Osteocyte (in vitro differentiated cells): ENCODE results near the gene GRIN1. TPM values are rescaled to one million over a fixed set of nuclear protein-coding genes. Genes with fewer than 3 reads are reported as not detected.

Experiments used
- DNase-seq: peaks from one replicate; pipeline ENCODE4 v3.0.0; 2021; ENCODE audit warnings: mixed read lengths; ENCODE audit not compliant: unreplicated experiment; ENCODE audit errors: extremely low spot score
- H3K27ac Mint-ChIP-seq: one replicate; pipeline ENCODE4 v1.8.0; 2021; ENCODE audit warnings: mild to moderate bottlenecking, mixed read lengths; ENCODE audit not compliant: unreplicated experiment
- H3K27me3 Mint-ChIP-seq: one replicate; pipeline ENCODE4 v1.8.0; 2021; ENCODE audit warnings: mixed read lengths; ENCODE audit not compliant: unreplicated experiment
- H3K36me3 Mint-ChIP-seq: one replicate; pipeline ENCODE4 v1.8.0; 2021; ENCODE audit warnings: mixed read lengths; ENCODE audit not compliant: unreplicated experiment
- H3K4me1 Mint-ChIP-seq: one replicate; pipeline ENCODE4 v1.8.0; 2021; ENCODE audit warnings: mixed read lengths; ENCODE audit not compliant: unreplicated experiment
- H3K4me3 Mint-ChIP-seq: one replicate; pipeline ENCODE4 v1.8.0; 2021; ENCODE audit warnings: mild to moderate bottlenecking, moderate library complexity, mixed read lengths; ENCODE audit not compliant: unreplicated experiment
- H3K9me3 Mint-ChIP-seq: one replicate; pipeline ENCODE4 v1.8.0; 2021; ENCODE audit warnings: mixed read lengths; ENCODE audit not compliant: unreplicated experiment
- total RNA-seq: library from RNA; stranded (reverse); gene quantifications from 2 replicates; pipeline ENCODE4 v1.2.1, GENCODE V29; 2021
- TF ChIP-seq, protein P1 (sequence below): fragments of 200-600 bp; sonication (generic); IDR thresholded peaks from 2 replicates; pipeline ENCODE4 v1.5.0; 2021; ENCODE audit warnings: antibody characterized with exemption, mild to moderate bottlenecking, moderate library complexity

Gene GRIN1
- total RNA-seq, 1 donor from 2014 or later, result not detected

DNA sequence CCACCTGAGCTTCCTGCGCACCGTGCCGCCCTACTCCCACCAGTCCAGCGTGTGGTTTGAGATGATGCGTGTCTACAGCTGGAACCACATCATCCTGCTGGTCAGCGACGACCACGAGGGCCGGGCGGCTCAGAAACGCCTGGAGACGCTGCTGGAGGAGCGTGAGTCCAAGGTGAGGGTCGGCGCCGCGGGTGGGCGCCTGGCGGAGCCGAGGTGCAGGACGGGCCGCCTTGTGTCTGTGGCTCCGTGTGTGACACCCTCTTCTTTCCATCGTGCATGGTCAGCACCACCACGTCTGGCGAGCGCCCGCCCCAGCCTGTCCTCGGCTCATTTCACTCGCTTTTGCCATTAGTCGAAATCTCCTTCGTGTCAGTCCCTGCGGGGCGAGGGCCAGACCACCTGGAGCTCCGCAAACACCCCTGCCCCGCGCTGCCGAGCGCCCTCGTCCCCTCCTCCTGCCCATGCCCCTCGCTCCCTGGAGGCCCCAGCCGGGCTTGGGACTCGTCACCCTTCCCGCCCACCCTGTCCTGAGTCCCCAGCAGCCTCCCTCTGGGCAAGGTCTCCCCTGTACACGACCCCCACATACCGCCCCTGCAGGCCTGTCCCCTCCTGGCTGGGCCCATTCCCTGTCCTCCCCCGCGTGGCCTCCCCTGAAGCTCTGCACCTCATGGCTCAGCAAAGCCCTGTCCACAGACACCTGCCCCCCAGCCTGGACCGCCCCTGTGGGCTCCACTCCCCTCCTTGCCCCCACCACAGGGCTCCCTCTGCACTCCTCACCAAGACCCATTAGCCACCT, 7.0 kb downstream of the GRIN1 start:
- Mint-ChIP-seq H3K4me3 (no peak overlapping the region), H3K4me1 (no peaks in the 10 kb centered on the region), H3K27me3 (peaks cover 7% of the 10 kb centered on the region), H3K36me3 (no peaks in the 10 kb centered on the region), H3K9me3 (no peaks in the 10 kb centered on the region), H3K27ac (no peak overlapping the region)
- no peak for DNase-seq
- TF ChIP-seq, protein P1, sequence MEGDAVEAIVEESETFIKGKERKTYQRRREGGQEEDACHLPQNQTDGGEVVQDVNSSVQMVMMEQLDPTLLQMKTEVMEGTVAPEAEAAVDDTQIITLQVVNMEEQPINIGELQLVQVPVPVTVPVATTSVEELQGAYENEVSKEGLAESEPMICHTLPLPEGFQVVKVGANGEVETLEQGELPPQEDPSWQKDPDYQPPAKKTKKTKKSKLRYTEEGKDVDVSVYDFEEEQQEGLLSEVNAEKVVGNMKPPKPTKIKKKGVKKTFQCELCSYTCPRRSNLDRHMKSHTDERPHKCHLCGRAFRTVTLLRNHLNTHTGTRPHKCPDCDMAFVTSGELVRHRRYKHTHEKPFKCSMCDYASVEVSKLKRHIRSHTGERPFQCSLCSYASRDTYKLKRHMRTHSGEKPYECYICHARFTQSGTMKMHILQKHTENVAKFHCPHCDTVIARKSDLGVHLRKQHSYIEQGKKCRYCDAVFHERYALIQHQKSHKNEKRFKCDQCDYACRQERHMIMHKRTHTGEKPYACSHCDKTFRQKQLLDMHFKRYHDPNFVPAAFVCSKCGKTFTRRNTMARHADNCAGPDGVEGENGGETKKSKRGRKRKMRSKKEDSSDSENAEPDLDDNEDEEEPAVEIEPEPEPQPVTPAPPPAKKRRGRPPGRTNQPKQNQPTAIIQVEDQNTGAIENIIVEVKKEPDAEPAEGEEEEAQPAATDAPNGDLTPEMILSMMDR, result no peak

DNA sequence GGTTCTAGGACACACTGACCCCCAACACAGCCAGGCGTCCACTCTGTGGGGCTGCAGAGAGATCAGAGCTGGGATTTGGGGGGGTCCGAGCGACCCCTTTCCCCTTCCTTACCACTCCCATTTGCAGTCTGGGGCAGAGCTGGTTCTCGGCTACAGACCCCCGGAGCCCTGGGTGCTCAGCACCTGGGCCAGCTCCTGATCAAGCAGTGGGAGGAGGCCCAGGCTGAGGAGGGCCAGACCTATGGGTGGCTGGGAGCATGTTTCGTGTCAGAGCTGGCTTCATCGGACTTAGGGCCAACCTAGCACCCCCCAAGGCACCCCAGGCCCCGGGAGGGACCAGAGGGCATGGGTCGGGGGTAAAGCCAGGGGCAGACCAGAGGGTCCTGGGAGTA, 7.6 kb downstream of the GRIN1 start:
- H3K27me3 Mint-ChIP-seq, result peaks cover 7% of the 10 kb centered on the region
- H3K9me3 Mint-ChIP-seq, result no peaks in the 10 kb centered on the region
- TF ChIP-seq, protein P1, result no peak
- DNase-seq, result no peak
- no peak overlapping the region for H3K4me3 Mint-ChIP-seq
- H3K36me3 Mint-ChIP-seq, result no peaks in the 10 kb centered on the region
- H3K4me1 Mint-ChIP-seq, result no peaks in the 10 kb centered on the region
- no peak overlapping the region for H3K27ac Mint-ChIP-seq

DNA sequence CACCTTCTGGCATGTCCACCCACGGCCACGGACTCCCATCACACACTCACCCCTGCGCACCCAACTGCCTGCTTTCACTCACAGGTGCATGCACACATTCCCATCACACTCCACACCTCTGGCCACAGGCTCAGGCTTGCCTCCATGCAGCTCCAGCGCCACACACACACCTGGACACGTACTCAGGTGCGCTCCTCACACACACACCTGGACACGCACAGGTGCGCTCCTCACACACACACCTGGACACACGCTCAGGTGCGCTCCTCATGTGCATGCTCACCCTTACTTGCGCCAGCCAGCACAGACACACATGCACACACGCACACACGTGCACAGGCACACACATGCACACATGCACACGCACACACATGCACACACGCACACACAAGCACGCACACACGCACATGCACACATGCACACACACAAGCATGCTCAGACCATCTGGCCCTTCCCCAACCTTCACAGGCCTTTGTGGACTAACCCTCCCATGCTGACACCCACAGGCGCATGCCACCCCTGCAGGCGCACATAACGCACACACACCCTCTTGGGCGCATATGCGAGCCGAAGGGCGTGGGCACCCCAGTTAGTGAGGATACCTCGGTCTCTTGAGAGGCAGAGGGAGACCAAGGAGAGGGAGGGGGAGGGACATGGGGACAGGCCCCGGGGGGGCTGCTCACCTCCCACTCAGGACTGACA, 8.3 kb downstream of the GRIN1 start:
- no peaks in the 10 kb centered on the region for H3K9me3 Mint-ChIP-seq
- TF ChIP-seq, protein P1, result no peak
- H3K4me1 Mint-ChIP-seq, result no peaks in the 10 kb centered on the region
- H3K27ac Mint-ChIP-seq, result no peak overlapping the region
- peaks cover 3% of the 10 kb centered on the region for H3K27me3 Mint-ChIP-seq
- no peaks in the 10 kb centered on the region for H3K36me3 Mint-ChIP-seq
- DNase-seq, result no peak
- H3K4me3 Mint-ChIP-seq, result no peak overlapping the region

DNA sequence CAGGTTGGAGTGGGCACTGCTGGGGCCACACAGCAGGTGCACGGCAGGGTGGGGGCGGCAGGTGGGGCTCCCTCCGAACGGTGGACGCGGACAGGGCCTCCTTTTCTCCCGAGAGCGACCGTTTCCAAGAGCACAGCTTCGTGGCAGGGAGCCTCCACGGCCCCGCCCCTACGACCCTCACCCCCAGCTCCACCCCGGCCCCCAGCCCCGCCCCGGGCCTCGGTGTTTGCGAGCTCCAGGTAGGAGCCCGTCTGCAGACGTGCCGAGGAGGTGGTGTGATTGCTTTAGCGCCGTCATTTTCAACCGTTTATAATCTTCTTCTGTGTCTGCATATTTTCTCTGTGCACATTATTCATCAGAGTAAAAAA, 8.8 kb downstream of the GRIN1 start:
- H3K9me3 Mint-ChIP-seq, result no peaks in the 10 kb centered on the region
- DNase-seq, result no peak
- H3K4me3 Mint-ChIP-seq, result no peak overlapping the region
- no peaks in the 10 kb centered on the region for H3K27me3 Mint-ChIP-seq
- TF ChIP-seq, protein P1, result no peak
- H3K27ac Mint-ChIP-seq, result no peak overlapping the region
- H3K36me3 Mint-ChIP-seq, result no peaks in the 10 kb centered on the region
- no peaks in the 10 kb centered on the region for H3K4me1 Mint-ChIP-seq

DNA sequence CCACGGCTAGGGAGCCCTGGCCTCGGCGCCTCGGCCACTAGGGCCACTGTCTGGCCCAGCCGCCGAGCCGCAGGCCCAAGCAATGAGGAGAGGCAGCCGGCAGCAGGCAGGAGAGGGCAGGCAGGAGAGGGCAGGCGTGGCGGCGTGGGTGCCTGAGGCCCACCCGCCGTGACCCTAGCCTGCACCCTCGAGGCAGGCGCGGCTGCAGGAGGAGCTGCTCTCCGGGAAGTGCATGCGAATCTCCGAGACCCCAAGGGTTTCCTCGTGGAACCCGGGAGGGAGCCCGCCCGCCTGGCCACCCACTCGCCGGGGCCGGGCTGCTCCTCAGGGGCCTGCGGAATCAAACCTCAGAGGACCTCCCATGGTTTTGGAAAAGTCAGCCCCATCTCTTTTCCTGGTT, 9.3 kb downstream of the GRIN1 start:
- H3K27me3 Mint-ChIP-seq, result no peaks in the 10 kb centered on the region
- DNase-seq, result no peak
- TF ChIP-seq, protein P1, result no peak
- H3K27ac Mint-ChIP-seq, result no peak overlapping the region
- H3K4me1 Mint-ChIP-seq, result no peaks in the 10 kb centered on the region
- no peaks in the 10 kb centered on the region for H3K9me3 Mint-ChIP-seq
- no peaks in the 10 kb centered on the region for H3K36me3 Mint-ChIP-seq
- no peak overlapping the region for H3K4me3 Mint-ChIP-seq
